ENCODE results near the gene ZNF184. TPM values are rescaled to one million over a fixed set of nuclear protein-coding genes. Genes with fewer than 3 reads are reported as not detected.

The ZNF184 gene
- total and polyA plus RNA-seq, 12 donors = 1.3 to 5.5 (median 3.3) TPM

DNA sequence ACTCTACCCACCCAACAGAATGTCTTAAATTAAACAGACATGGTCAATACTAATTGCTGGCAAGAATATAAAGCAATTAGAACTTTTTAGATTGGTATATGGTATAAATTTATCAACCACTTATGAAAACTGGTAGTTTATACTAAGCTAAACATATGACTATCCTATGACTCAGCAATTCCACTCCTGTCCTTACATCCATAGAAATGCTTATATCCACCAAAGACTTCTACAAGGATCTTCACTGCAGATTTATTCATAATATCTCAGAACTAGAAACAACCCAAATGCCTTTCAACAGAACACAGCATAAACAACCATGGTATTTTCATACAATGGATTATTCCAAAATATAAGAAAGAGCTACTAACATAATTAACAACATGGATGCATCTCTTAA lies 4.6 kb downstream of the ZNF184 start:
- H3K9me3 ChIP-seq = peaks cover 0 to 6% (median 0%) of the 10 kb centered on the region in 11 donors
- peaks cover 0 to 77% (median 5%) of the 10 kb centered on the region in 9 donors for H3K36me3 ChIP-seq
- no peaks in the 10 kb centered on the region for H3K27me3 ChIP-seq
- H3K4me1 ChIP-seq = peaks cover 0 to 24% (median 16%) of the 10 kb centered on the region in 9 donors
- intact Hi-C loops (cut with DNase I) = no loop called here
- TF ChIP-seq, protein P1, sequence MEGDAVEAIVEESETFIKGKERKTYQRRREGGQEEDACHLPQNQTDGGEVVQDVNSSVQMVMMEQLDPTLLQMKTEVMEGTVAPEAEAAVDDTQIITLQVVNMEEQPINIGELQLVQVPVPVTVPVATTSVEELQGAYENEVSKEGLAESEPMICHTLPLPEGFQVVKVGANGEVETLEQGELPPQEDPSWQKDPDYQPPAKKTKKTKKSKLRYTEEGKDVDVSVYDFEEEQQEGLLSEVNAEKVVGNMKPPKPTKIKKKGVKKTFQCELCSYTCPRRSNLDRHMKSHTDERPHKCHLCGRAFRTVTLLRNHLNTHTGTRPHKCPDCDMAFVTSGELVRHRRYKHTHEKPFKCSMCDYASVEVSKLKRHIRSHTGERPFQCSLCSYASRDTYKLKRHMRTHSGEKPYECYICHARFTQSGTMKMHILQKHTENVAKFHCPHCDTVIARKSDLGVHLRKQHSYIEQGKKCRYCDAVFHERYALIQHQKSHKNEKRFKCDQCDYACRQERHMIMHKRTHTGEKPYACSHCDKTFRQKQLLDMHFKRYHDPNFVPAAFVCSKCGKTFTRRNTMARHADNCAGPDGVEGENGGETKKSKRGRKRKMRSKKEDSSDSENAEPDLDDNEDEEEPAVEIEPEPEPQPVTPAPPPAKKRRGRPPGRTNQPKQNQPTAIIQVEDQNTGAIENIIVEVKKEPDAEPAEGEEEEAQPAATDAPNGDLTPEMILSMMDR (IDR thresholded peaks at IDR 0.05) = no peak
- no peak overlapping the region for H3K27ac ChIP-seq
- no peak overlapping the region for H3K4me3 ChIP-seq
- DNase-seq = no peak
- ATAC-seq = no peak

DNA sequence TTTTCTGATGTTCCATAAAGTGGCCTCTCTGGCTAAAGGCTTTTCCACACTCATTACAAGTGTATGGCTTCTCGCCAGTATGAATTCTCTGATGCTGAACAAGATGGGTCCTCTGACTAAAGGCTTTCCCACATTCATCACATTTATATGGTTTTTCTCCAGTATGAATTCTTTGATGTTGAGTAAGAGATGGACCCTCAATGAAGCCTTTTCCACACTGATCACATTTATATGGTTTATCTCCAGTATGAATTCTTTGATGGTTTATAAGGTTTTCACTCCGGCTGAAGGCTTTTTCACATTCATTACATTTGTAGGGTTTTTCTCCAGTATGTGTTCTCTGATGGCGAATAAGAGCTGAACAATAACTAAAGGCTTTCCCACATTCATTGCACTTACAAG lies 20.4 kb downstream of the ZNF184 start:
- WGBS, 2 donors = 98% methylated on average over 3 of the region's 3 CpGs
- H3K36me3 ChIP-seq = peaks cover 5 to 100% (median 66%) of the 10 kb centered on the region in 9 donors
- no peak overlapping the region for H3K4me3 ChIP-seq
- peaks cover 7 to 100% (median 68%) of the 10 kb centered on the region in 11 donors for H3K9me3 ChIP-seq
- ATAC-seq (no peak), DNase-seq (no peak)
- no peaks in the 10 kb centered on the region for H3K4me1 ChIP-seq
- H3K27me3 ChIP-seq = no peaks in the 10 kb centered on the region
- no peak overlapping the region for H3K27ac ChIP-seq
- TF ChIP-seq, protein P1 (IDR thresholded peaks at IDR 0.05) = no peak
- intact Hi-C loops (cut with DNase I) = no loop called here

- DNase-seq = no peak
- H3K4me1 ChIP-seq = no peaks in the 10 kb centered on the region
- H3K27ac ChIP-seq = no peak overlapping the region
- H3K36me3 ChIP-seq = peaks cover 5 to 95% (median 59%) of the 10 kb centered on the region in 9 donors
- no peaks in the 10 kb centered on the region for H3K27me3 ChIP-seq
- H3K9me3 ChIP-seq = peaks cover 7 to 100% (median 71%) of the 10 kb centered on the region in 11 donors
- WGBS, 2 donors = 98% methylated on average over 9 of the region's 9 CpGs
- intact Hi-C loops (cut with DNase I) = no loop called here
- H3K4me3 ChIP-seq = no peak overlapping the region
- ATAC-seq = no peak
- TF ChIP-seq, protein P1 (IDR thresholded peaks at IDR 0.05) = no peak
Measured at GRCh38 chr6:27451660-27452390, 21.1 kb downstream of the ZNF184 start.

GRCh38 chr6:27448456-27448855 lies 24.4 kb downstream of the ZNF184 start:
- no peak for ATAC-seq
- TF ChIP-seq, protein P1 (IDR thresholded peaks at IDR 0.05) = no peak
- H3K9me3 ChIP-seq = peaks cover 7 to 99% (median 62%) of the 10 kb centered on the region in 11 donors

More at GRCh38 chr6:27448456-27448855, 24.4 kb downstream of the ZNF184 start:
- Histone ChIP-seq H3K4me3 (no peak overlapping the region), H3K36me3 (peaks cover 5 to 61% (median 26%) of the 10 kb centered on the region in 9 donors), H3K27ac (no peak overlapping the region), H3K27me3 (no peaks in the 10 kb centered on the region), H3K4me1 (no peaks in the 10 kb centered on the region)
- no peak for DNase-seq
- 100% methylated on average over 1 of the region's 1 CpG for WGBS, 2 donors
- intact Hi-C loops (cut with DNase I) = no loop called here
